Right atrium auricular region (tissue), 2 donors: ENCODE data around the gene METTL21C. TPM values are rescaled to one million over a fixed set of nuclear protein-coding genes. Genes with fewer than 3 reads are reported as not detected.

Experiments
- DNase-seq: peaks from one replicate; pipeline ENCODE4 v3.0.0-alpha.2; 2019; ENCODE audit warnings: low spot score
- H3K27ac ChIP-seq, 2 donors: fragments of 200-600 bp; sonication (generic); 1 replicate in 1 of 2; 2 replicates in 1 of 2; pipeline ENCODE4 v1.5.1; 2016 to 2019
- H3K27me3 ChIP-seq, 2 donors: fragments of 200-600 bp; sonication (generic); one replicate each; pipeline versions ENCODE4 v1.5.1 to v1.6.0; 2017 to 2019
- H3K36me3 ChIP-seq: fragments of 200-600 bp; sonication (generic); one replicate; pipeline ENCODE4 v1.5.1; 2016
- H3K4me1 ChIP-seq, 2 donors: fragments of 200-600 bp; sonication (generic); one replicate each; pipeline versions ENCODE4 v1.5.1 to v1.6.0; 2017 to 2019
- H3K4me3 ChIP-seq, 2 donors: fragments of 200-600 bp; sonication (generic); 1 replicate in 1 of 2; 2 replicates in 1 of 2; pipeline ENCODE4 v1.5.1; 2017 to 2019; ENCODE audit warnings: mild to moderate bottlenecking in 1 of 2, moderate library complexity in 1 of 2
- H3K9me3 ChIP-seq, 2 donors: fragments of 200-600 bp; sonication (generic); one replicate each; pipeline ENCODE4 v1.5.1; 2019
- CTCF ChIP-seq, 2 donors: fragments of 200-600 bp; sonication (generic); IDR thresholded peaks; one replicate each; pipeline ENCODE4 v1.5.1; 2019; ENCODE audit warnings: antibody characterized with exemption in 2 of 2
- total RNA-seq, 2 donors: library from RNA; depleted of rRNA; stranded (reverse); fragments of >200 nt; gene quantifications; one replicate each; pipeline ENCODE4 v1.1.0, GENCODE V29; 2016

Gene METTL21C
- total RNA-seq, 2 donors from 2014 or later = not detected

- TF ChIP-seq CTCF (IDR thresholded peaks at IDR 0.05) = no peak
- no peaks in the 10 kb centered on the region for H3K4me1 ChIP-seq
- DNase-seq = no peak
- no peak overlapping the region for H3K4me3 ChIP-seq
- no peaks in the 10 kb centered on the region for H3K27me3 ChIP-seq
- no peaks in the 10 kb centered on the region for H3K9me3 ChIP-seq
- H3K36me3 ChIP-seq = no peaks in the 10 kb centered on the region
- H3K27ac ChIP-seq = no peak overlapping the region
These were observed 27.0 kb upstream of the METTL21C start for GRCh38 chr13:102721800-102722231.

GRCh38 chr13:102718746-102719145 is 23.9 kb upstream of the METTL21C start:
- Histone ChIP-seq H3K4me3 (no peak overlapping the region), H3K4me1 (no peaks in the 10 kb centered on the region), H3K36me3 (no peaks in the 10 kb centered on the region), H3K9me3 (no peaks in the 10 kb centered on the region), H3K27ac (no peak overlapping the region), H3K27me3 (no peaks in the 10 kb centered on the region)
- no peak for DNase-seq
- no peak for TF ChIP-seq CTCF (IDR thresholded peaks at IDR 0.05)

GRCh38 chr13:102715447-102715846 is 20.6 kb upstream of the METTL21C start:
- H3K27me3 ChIP-seq = no peaks in the 10 kb centered on the region
- H3K36me3 ChIP-seq = no peaks in the 10 kb centered on the region
- H3K4me3 ChIP-seq = no peak overlapping the region
- DNase-seq = no peak
- TF ChIP-seq CTCF (IDR thresholded peaks at IDR 0.05) = no peak
- H3K9me3 ChIP-seq = no peaks in the 10 kb centered on the region
- no peaks in the 10 kb centered on the region for H3K4me1 ChIP-seq
- no peak overlapping the region for H3K27ac ChIP-seq

GRCh38 chr13:102710261-102710679 is 15.4 kb upstream of the METTL21C start:
- Histone ChIP-seq H3K9me3 (peaks cover 0 to 5% of the 10 kb centered on the region in 2 donors), H3K27ac (no peak overlapping the region), H3K36me3 (no peaks in the 10 kb centered on the region), H3K27me3 (no peaks in the 10 kb centered on the region), H3K4me1 (peaks cover 0 to 7% of the 10 kb centered on the region in 2 donors), H3K4me3 (no peak overlapping the region)
- DNase-seq = no peak
- no peak for TF ChIP-seq CTCF (IDR thresholded peaks at IDR 0.05)

GRCh38 chr13:102709536-102709935 is 14.7 kb upstream of the METTL21C start:
- Histone ChIP-seq H3K36me3 (no peaks in the 10 kb centered on the region), H3K27me3 (no peaks in the 10 kb centered on the region), H3K4me3 (no peak overlapping the region), H3K9me3 (peaks cover 0 to 5% of the 10 kb centered on the region in 2 donors), H3K27ac (no peak overlapping the region), H3K4me1 (peaks cover 0 to 7% of the 10 kb centered on the region in 2 donors)
- TF ChIP-seq CTCF (IDR thresholded peaks at IDR 0.05) = no peak
- DNase-seq = no peak

GRCh38 chr13:102708991-102709390 is 14.1 kb upstream of the METTL21C start:
- no peak for TF ChIP-seq CTCF (IDR thresholded peaks at IDR 0.05)
- Histone ChIP-seq H3K4me1 (peaks cover 0 to 7% of the 10 kb centered on the region in 2 donors), H3K9me3 (peaks cover 0 to 5% of the 10 kb centered on the region in 2 donors), H3K27me3 (no peaks in the 10 kb centered on the region), H3K36me3 (no peaks in the 10 kb centered on the region), H3K27ac (no peak overlapping the region), H3K4me3 (no peak overlapping the region)
- no peak for DNase-seq
